ENCODE measurements around the gene IVNS1ABP. TPM values are rescaled to one million over a fixed set of nuclear protein-coding genes. Genes with fewer than 3 reads are reported as not detected.

The IVNS1ABP gene
- total and polyA plus RNA-seq, 10 of the 15 experiments (the other 5 are each of a cell fraction or from before 2014, with no cell fraction given): 19.2 to 154 (median 43.9) TPM

GRCh38 chr1:185271921-185272320 is 45.1 kb downstream of the IVNS1ABP start:
- no peaks in the 10 kb centered on the region for H3K4me1 ChIP-seq (ENCODE audit: control insufficient read depth, insufficient read depth, low read length)
- H3K79me2 ChIP-seq (ENCODE audit: control insufficient read depth, insufficient read depth, low read length): no peaks in the 10 kb centered on the region
- no peaks in the 10 kb centered on the region for H4K20me1 ChIP-seq (ENCODE audit: control insufficient read depth, insufficient read depth)
- DNase-seq (ENCODE audit: low read depth, low spot score) (no peak), ATAC-seq (no peak), FAIRE-seq (no peak)
- RAD21 ChIA-PET (ENCODE audit: unreplicated experiment): no interaction called here
- SMC1A ChIA-PET (ENCODE audit: uncharacterized antibody, unreplicated experiment): interaction anchor here (0.5 kb wide), 1 partner anchor 243 kb away, joined by 3 read pairs; no protein-coding TSS in a partner anchor
- intact Hi-C loops (cut with micrococcal nuclease; ENCODE audit: unreplicated experiment) (no loop called here), in situ Hi-C loops (cut with MboI) (no loop called here)
- no peak overlapping the region for H2AFZ ChIP-seq (ENCODE audit: control insufficient read depth, low read depth, low read length)
- no peaks in the 10 kb centered on the region for H3K27me3 ChIP-seq (replicated peaks in 1 of 2; ENCODE audit: control insufficient read depth in 2 of 2, insufficient read depth in 2 of 2, low read length in 1 of 2)
- 58% methylated on average over 4 of the region's 4 CpGs for WGBS (ENCODE audit: insufficient coverage, insufficient replicate concordance, low lambda C conversion rate, missing lambda C conversion rate)
- no peak overlapping the region for H3K4me2 ChIP-seq (ENCODE audit: control insufficient read depth, insufficient read depth)
- TF ChIP-seq JUND (IDR thresholded peaks at IDR 0.05; ENCODE audit: low read depth, low read length): no peak
- no peak for TF ChIP-seq HCFC1 (IDR thresholded peaks at IDR 0.05; ENCODE audit: low read length)
- TF ChIP-seq IKZF1 (conservative IDR thresholded peaks at IDR 0.05): no peak
- TF ChIP-seq SIX5 (IDR thresholded peaks at IDR 0.05; ENCODE audit: low read depth, low read length, severe bottlenecking): no peak
- TF ChIP-seq MEF2A (IDR thresholded peaks at IDR 0.05; ENCODE audit: insufficient read depth, low read depth, low read length): no peak
- no peak for TF ChIP-seq SMAD1 (IDR thresholded peaks at IDR 0.05; ENCODE audit: low read depth, partially characterized antibody)
- TF ChIP-seq ZBED1 (IDR thresholded peaks at IDR 0.05; ENCODE audit: borderline replicate concordance): no peak
- TF ChIP-seq TARDBP (IDR thresholded peaks at IDR 0.05; ENCODE audit: borderline replicate concordance): no peak
- no peak for TF ChIP-seq EP300 (IDR thresholded peaks at IDR 0.05; ENCODE audit: borderline replicate concordance in 1 of 2, control insufficient read depth in 1 of 2, low read depth in 2 of 2, low read length in 2 of 2)
- TF ChIP-seq PAX5 (IDR thresholded peaks at IDR 0.05; ENCODE audit: borderline replicate concordance, low read depth, low read length): no peak
- no peak for TF ChIP-seq E2F4 (IDR thresholded peaks at IDR 0.05; ENCODE audit: low read depth, low read length)
- no TSS peak for BruUV-seq (replicated peaks)
- CTCF ChIA-PET: no interaction called here
- POLR2A ChIA-PET: no interaction called here
- no peak overlapping the region for H3K9ac ChIP-seq (ENCODE audit: control insufficient read depth, insufficient read depth, low read length)
- no peak overlapping the region for H3K4me3 ChIP-seq
- H3K9me3 ChIP-seq (replicated peaks; ENCODE audit: control insufficient read depth, insufficient read depth, low read length): no peaks in the 10 kb centered on the region
- no peak overlapping the region for H3K27ac ChIP-seq (ENCODE audit: control insufficient read depth, insufficient read depth)
- no peaks in the 10 kb centered on the region for H3K36me3 ChIP-seq (ENCODE audit: control insufficient read depth in 2 of 2, insufficient read depth in 2 of 2, low read length in 1 of 2)

Measured in GM12878 (cell line).